Esophagus squamous epithelium (tissue), 4 donors: ENCODE measurements around the gene BRICD5.

Experiments used
- CTCF ChIP-seq, 6 experiments: fragments of 450-650 bp in 4 of 6; fragments of 200-600 bp in 2 of 6; sonication (generic) in 2 of 6; IDR thresholded peaks; one replicate each; pipeline ENCODE4 v1.5.1; 2016 to 2019; ENCODE audit warnings: antibody characterized with exemption in 6 of 6, mild to moderate bottlenecking in 4 of 6, moderate library complexity in 4 of 6
- POLR2A ChIP-seq, 4 donors: fragments of 450-650 bp; IDR thresholded peaks; one replicate each; pipeline ENCODE4 v1.6.1; 2017; ENCODE audit warnings: antibody characterized with exemption in 4 of 4, mild to moderate bottlenecking in 4 of 4, moderate library complexity in 3 of 4

- TF ChIP-seq CTCF (IDR thresholded peaks at IDR 0.05) (no peak), POLR2A (IDR thresholded peaks at IDR 0.05) (no peak)
Measured at GRCh38 chr16:2230376-2230775, 19.7 kb upstream of the BRICD5 start.
